HCT116 (cell line): ENCODE measurements around the gene PKP2.

Source experiments
- CTCF ChIP-seq, 3 experiments: fragments of 200-600 bp in 1 of 3; sonication (generic) in 1 of 3; IDR thresholded peaks in 2 of 3; conservative IDR thresholded peaks in 1 of 3; 2 replicates each; pipeline ENCODE4 v1.5.1; 2012 to 2017; ENCODE audit warnings: low read depth in 2 of 3, low read length in 2 of 3, antibody characterized with exemption in 1 of 3, borderline replicate concordance in 1 of 3, control low read depth in 1 of 3, mild to moderate bottlenecking in 1 of 3, mixed read lengths in 1 of 3, mixed run types in 1 of 3, moderate library complexity in 1 of 3; ENCODE audit not compliant: insufficient read depth in 1 of 3
- SP1 ChIP-seq: IDR thresholded peaks from 2 replicates; pipeline ENCODE4 v1.6.1; 2012; ENCODE audit warnings: low read depth
- TCF7L2 ChIP-seq: IDR thresholded peaks from 2 replicates; pipeline ENCODE4 v1.7.0; 2011; ENCODE audit warnings: borderline replicate concordance, inconsistent platforms; ENCODE audit not compliant: insufficient read depth, insufficient read length; ENCODE audit errors: extremely low read depth

- TF ChIP-seq SP1 = no peak
- TF ChIP-seq CTCF (IDR thresholded peaks at IDR 0.05 in 2 of 3, conservative IDR thresholded peaks at IDR 0.05 in 1 of 3; ENCODE audit: borderline replicate concordance in 1 of 3, insufficient read depth in 1 of 3, low read depth in 2 of 3, low read length in 2 of 3) = no peak
- TF ChIP-seq TCF7L2 = no peak
Measured at GRCh38 chr12:32794281-32794680, 102.3 kb downstream of the PKP2 start.
